Endothelial cell of umbilical vein (primary cell): Measurements from ENCODE around the gene DMTF1. TPM values are rescaled to one million over a fixed set of nuclear protein-coding genes. Genes with fewer than 3 reads are reported as not detected.

Source experiments
- BruUV-seq: library from RNA; stranded (reverse); fragments of 400-500 nt; replicated peaks from 2 replicates; lab custom pipeline; 2021; lab: Mats Ljungman, UMichigan
- CTCF ChIA-PET: fragments of 300-600, 350-600 bp; sonication (Branson Sonifier 250); formaldehyde crosslinking; loops from one replicate; lab custom pipeline; 2021; ENCODE audit warnings: antibody characterized with exemption, inconsistent platforms; lab: Charles Lee
- POLR2A ChIA-PET: fragments of 300-600, 350-600 bp; sonication (Branson Sonifier 250); formaldehyde crosslinking; loops from one replicate; lab custom pipeline; 2021; ENCODE audit warnings: antibody characterized with exemption, inconsistent platforms; lab: Charles Lee
- DNase-seq: peaks from one replicate; pipeline ENCODE4 v3.0.0-alpha.2; 2011; ENCODE audit warnings: low read depth, low spot score
- FAIRE-seq: peaks from 2 replicates; lab custom pipeline; 2011; peaks lifted over from hg19 to GRCh38; lab: Jason Lieb, UNC
- H2AFZ ChIP-seq: 2 replicates; pipeline ENCODE4 v1.6.0; 2012; ENCODE audit warnings: low read depth, low read length, control low read depth, inconsistent platforms
- H3K27ac ChIP-seq: 2 replicates; pipeline ENCODE4 v1.5.1; 2011; ENCODE audit warnings: low read depth, mild to moderate bottlenecking, control low read depth, low read length, moderate library complexity; ENCODE audit not compliant: insufficient read depth
- H3K27me3 ChIP-seq, 2 experiments: 2 replicates each; pipeline versions ENCODE4 v1.6.0 to v1.6.1; 2011; ENCODE audit warnings: low read length in 2 of 2, mixed read lengths in 1 of 2; ENCODE audit not compliant: control insufficient read depth in 2 of 2, insufficient read depth in 2 of 2
- H3K36me3 ChIP-seq, 2 experiments: 2 replicates in 1 of 2; 3 replicates in 1 of 2; pipeline ENCODE4 v1.5.1; 2011; ENCODE audit warnings: low read length in 2 of 2, mild to moderate bottlenecking in 1 of 2, moderate library complexity in 1 of 2; ENCODE audit not compliant: control insufficient read depth in 2 of 2, insufficient read depth in 2 of 2; ENCODE audit errors: extremely low read depth in 1 of 2
- H3K4me1 ChIP-seq: 3 replicates; pipeline ENCODE4 v1.5.1; 2011; ENCODE audit warnings: mild to moderate bottlenecking, low read length; ENCODE audit not compliant: control insufficient read depth, insufficient read depth; ENCODE audit errors: extremely low read depth
- H3K4me2 ChIP-seq: 2 replicates; pipeline ENCODE4 v1.6.1; 2011; ENCODE audit warnings: low read length, control low read depth, mixed read lengths; ENCODE audit not compliant: insufficient read depth
- H3K4me3 ChIP-seq, 3 experiments: fragments of 200-600 bp in 1 of 3; sonication (generic), shearing (Covaris generic) in 1 of 3; replicated peaks in 1 of 3; 2 replicates each; pipeline ENCODE4 v1.5.1; 2011 to 2016; ENCODE audit warnings: control low read depth in 3 of 3, low read length in 3 of 3, mild to moderate bottlenecking in 2 of 3, inconsistent platforms in 1 of 3, low read depth in 1 of 3, moderate library complexity in 1 of 3; ENCODE audit not compliant: insufficient read depth in 1 of 3
- H3K79me2 ChIP-seq: 2 replicates; pipeline ENCODE4 v1.6.0; 2012; ENCODE audit warnings: low read length, inconsistent platforms; ENCODE audit not compliant: control insufficient read depth, insufficient read depth
- H3K9ac ChIP-seq: replicated peaks from 2 replicates; pipeline ENCODE3; 2011; ENCODE audit warnings: low read length, control low read depth; ENCODE audit not compliant: insufficient read depth; ENCODE audit errors: extremely low read depth
- H3K9me1 ChIP-seq: replicated peaks from 3 replicates; pipeline ENCODE4 v1.6.0; 2011; ENCODE audit warnings: mild to moderate bottlenecking, low read length; ENCODE audit not compliant: control insufficient read depth, insufficient read depth; ENCODE audit errors: extremely low read depth
- H3K9me3 ChIP-seq: replicated peaks from 2 replicates; pipeline ENCODE4 v1.5.1; 2012; ENCODE audit warnings: low read length, inconsistent platforms; ENCODE audit not compliant: control insufficient read depth, insufficient read depth
- H4K20me1 ChIP-seq: replicated peaks from 2 replicates; pipeline ENCODE3; 2011; ENCODE audit warnings: mild to moderate bottlenecking, low read length; ENCODE audit not compliant: control insufficient read depth, insufficient read depth; ENCODE audit errors: extremely low read depth
- CTCF ChIP-seq, 2 donors: IDR thresholded peaks; 1 replicate in 1 of 2; 2 replicates in 1 of 2; pipeline ENCODE4 v1.5.1; 2011; ENCODE audit warnings: low read length in 2 of 2, mild to moderate bottlenecking in 2 of 2, moderate library complexity in 2 of 2, control low read depth in 1 of 2, inconsistent platforms in 1 of 2, low read depth in 1 of 2; ENCODE audit not compliant: insufficient read depth in 1 of 2; ENCODE audit errors: extremely low read depth in 1 of 2
- EZH2 ChIP-seq: IDR thresholded peaks from 2 replicates; pipeline ENCODE4 v1.6.1; 2012; ENCODE audit warnings: borderline replicate concordance, low read depth, mild to moderate bottlenecking, moderate library complexity, low read length, inconsistent platforms; ENCODE audit not compliant: severe bottlenecking
- FOS ChIP-seq: IDR thresholded peaks from 2 replicates; pipeline ENCODE4 v1.6.1; 2011; ENCODE audit warnings: mild to moderate bottlenecking, low read length, moderate library complexity, borderline replicate concordance; ENCODE audit not compliant: insufficient read depth
- GATA2 ChIP-seq: IDR thresholded peaks from 2 replicates; pipeline ENCODE4 v1.7.0; 2011; ENCODE audit warnings: low read depth, mild to moderate bottlenecking, moderate library complexity, mixed read lengths, low read length; ENCODE audit not compliant: insufficient read length, insufficient read depth
- JUN ChIP-seq: IDR thresholded peaks from 2 replicates; pipeline ENCODE4 v1.6.1; 2011; ENCODE audit warnings: borderline replicate concordance, low read depth; ENCODE audit not compliant: insufficient read length, insufficient read depth
- MYC ChIP-seq: IDR thresholded peaks from one replicate; pipeline ENCODE4 v1.6.1; 2011; ENCODE audit warnings: mild to moderate bottlenecking, low read depth, low read length
- POLR2A ChIP-seq: IDR thresholded peaks from 2 replicates; pipeline ENCODE4 v1.6.1; 2012; ENCODE audit warnings: low read depth, mild to moderate bottlenecking, control low read depth, low read length
- POLR2AphosphoS5 ChIP-seq: IDR thresholded peaks from 2 replicates; pipeline ENCODE4 v1.6.1; 2012; ENCODE audit warnings: low read depth, mild to moderate bottlenecking, control low read depth, low read length, moderate library complexity; ENCODE audit not compliant: insufficient read depth
- dilution Hi-C: fragments of 300-500 bp; cut with MboI; formaldehyde crosslinking; loops from one replicate; pipeline ENCODE4 v1.15.0; 2019; ENCODE audit warnings: low sequenced_read_pairs; ENCODE audit not compliant: extremely low pct_ligation_motif_present
- intact Hi-C: fragments of 100-400 bp; cut with micrococcal nuclease; formaldehyde crosslinking; loops from one replicate; pipeline ENCODE4 v1.10.0; 2022
- polyA plus RNA-seq, 4 experiments: library from polyadenylated mRNA; depleted of rRNA in 3 of 4; stranded (reverse) in 3 of 4; unstranded in 1 of 4; fragments of >200 nt; gene quantifications; 2 replicates each; pipeline versions ENCODE4 v1.2.1 to v1.2.3, GENCODE V29; 2011 to 2012; ENCODE audit warnings: missing spikeins in 1 of 4
- total RNA-seq: library from RNA; stranded (reverse); gene quantifications from 2 replicates; pipeline ENCODE4 v1.2.3, GENCODE V29; 2021
- TF ChIP-seq, protein P1 (sequence below): IDR thresholded peaks from 2 replicates; pipeline ENCODE4 v1.6.1; 2011; ENCODE audit not compliant: insufficient read depth, insufficient read length

Gene DMTF1
- total and polyA plus RNA-seq, 2 donors (not counting 3 experiments of a cell fraction or from before 2014, with no cell fraction given) = 78.5 to 100.0 TPM

DNA sequence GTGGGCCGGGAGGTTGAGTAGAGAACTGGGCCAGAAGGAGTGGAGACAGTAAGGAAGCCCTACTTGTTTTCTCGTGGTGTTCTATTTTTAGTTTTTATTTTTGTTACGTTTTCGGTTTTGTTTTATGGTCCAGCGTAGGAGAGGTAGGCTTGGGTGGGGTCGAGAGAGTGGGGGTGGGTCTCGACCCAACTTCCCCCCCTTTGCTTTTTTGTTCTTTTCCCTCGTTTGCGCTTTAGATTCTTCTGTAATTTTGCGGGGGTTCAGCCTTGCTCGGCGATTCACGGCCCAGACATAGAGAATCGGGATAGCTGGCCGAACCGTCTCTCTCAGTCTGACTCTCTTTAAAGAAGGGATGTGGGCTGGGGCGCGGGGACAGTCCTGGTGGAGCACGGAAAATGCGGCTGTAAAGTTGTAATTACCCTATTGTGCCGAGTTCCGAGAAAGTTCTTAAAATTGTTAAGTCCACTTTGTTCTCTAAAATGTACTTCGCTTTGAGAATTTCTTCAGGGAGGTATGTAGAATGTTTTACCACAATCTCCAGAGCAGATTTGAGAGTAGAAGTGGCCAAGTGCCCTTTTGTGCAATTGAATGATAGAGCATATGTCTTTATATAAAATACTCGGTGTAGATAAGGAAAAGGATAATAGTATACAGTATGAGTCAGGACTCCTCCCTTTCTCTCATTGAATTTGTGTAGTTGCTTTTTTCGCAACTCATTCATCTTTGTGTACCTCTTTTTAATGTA lies 816 bp downstream of the DMTF1 start:
- TF ChIP-seq GATA2 = peak; percentile 11
- no peak for TF ChIP-seq EZH2
- TF ChIP-seq FOS = peak; percentile 21
- peak overlapping the region; percentile 96 to 100 (median 100) for H3K4me3 ChIP-seq
- peaks cover 53% of the 10 kb centered on the region for H3K79me2 ChIP-seq
- dilution Hi-C loops = no loop called here
- intact Hi-C loops = loop anchor here (1.0 to 10.0 kb wide), 6 partner anchors 66 to 724 kb away; partner anchors contain the start of genes CROT, DBF4, ELAPOR2 and SLC25A40
- peak overlapping the region; percentile 28 for H2AFZ ChIP-seq
- DNase-seq (peak; percentile 58), FAIRE-seq (no peak)
- H3K4me2 ChIP-seq = peak overlapping the region; percentile 92
- BruUV-seq = TSS peak; percentile 67
- H3K9me1 ChIP-seq = no peaks in the 10 kb centered on the region
- no peaks in the 10 kb centered on the region for H3K9me3 ChIP-seq
- H3K36me3 ChIP-seq = peaks cover 0 to 2% of the 10 kb centered on the region in 2 experiments
- no peaks in the 10 kb centered on the region for H3K27me3 ChIP-seq
- peak overlapping the region; percentile 100 for H3K9ac ChIP-seq
- POLR2A ChIA-PET = interaction anchor here (0.7 to 2.4 kb wide), 6 partner anchors 20 to 221 kb away, joined by 3 to 15 read pairs (median 4); partner anchors contain the start of genes ELAPOR2 and TMEM243
- CTCF ChIA-PET = interaction anchor here (1.0 to 12.0 kb wide), 9 partner anchors 9 to 263 kb away, joined by 3 to 343 read pairs (median 5); partner anchors contain the start of genes ELAPOR2 and TMEM243
- H3K27ac ChIP-seq = peak overlapping the region; percentile 84
- peaks cover 5% of the 10 kb centered on the region for H4K20me1 ChIP-seq
- H3K4me1 ChIP-seq = peaks cover 40% of the 10 kb centered on the region

DNA sequence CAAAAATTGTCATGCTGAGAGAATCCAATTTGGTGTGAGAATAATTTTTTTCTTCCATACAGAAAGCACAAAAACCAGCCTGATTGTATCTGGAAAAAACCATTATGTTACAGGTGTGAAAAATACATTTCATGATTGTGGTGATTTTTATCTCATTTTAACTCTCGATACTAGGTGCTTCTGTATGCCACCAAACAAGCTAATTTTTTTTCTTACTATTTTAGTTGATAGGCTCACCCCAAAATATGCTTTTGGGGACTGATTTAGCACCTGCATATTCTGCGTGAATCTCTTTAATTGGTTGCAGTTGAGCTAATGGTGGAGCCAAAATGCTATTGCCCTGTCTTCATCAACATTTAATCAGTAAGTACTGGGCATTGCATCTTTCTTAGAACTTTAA lies 1.9 kb downstream of the DMTF1 start:
- no TSS peak for BruUV-seq
- intact Hi-C loops = loop anchor here (10.0 kb wide), 2 partner anchors 191 to 491 kb away; partner anchors contain the start of gene CROT
- CTCF ChIA-PET = interaction anchor here (0.8 to 12.0 kb wide), 8 partner anchors 9 to 225 kb away, joined by 3 to 343 read pairs (median 4); partner anchors contain the start of genes ELAPOR2 and TMEM243

More for the DNA sequence above, 1.9 kb downstream of the DMTF1 start:
- H3K27ac ChIP-seq = peak overlapping the region; percentile 84
- H3K27me3 ChIP-seq = no peaks in the 10 kb centered on the region
- H3K36me3 ChIP-seq = peaks cover 0 to 2% of the 10 kb centered on the region in 2 experiments
- dilution Hi-C loops = no loop called here
- TF ChIP-seq, protein P1, sequence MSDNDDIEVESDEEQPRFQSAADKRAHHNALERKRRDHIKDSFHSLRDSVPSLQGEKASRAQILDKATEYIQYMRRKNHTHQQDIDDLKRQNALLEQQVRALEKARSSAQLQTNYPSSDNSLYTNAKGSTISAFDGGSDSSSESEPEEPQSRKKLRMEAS = no peak
- TF ChIP-seq CTCF (IDR thresholded peaks at IDR 0.05; ENCODE audit: extremely low read depth in 1 of 2, insufficient read depth in 1 of 2, low read depth in 1 of 2, low read length in 2 of 2) (no peak), GATA2 (no peak), MYC (no peak), EZH2 (no peak), POLR2AphosphoS5 (no peak), POLR2A (no peak), FOS (no peak), JUN (no peak)
- peaks cover 64% of the 10 kb centered on the region for H3K79me2 ChIP-seq
- no peaks in the 10 kb centered on the region for H3K9me3 ChIP-seq
- no peak for FAIRE-seq
- H2AFZ ChIP-seq = no peak overlapping the region
- DNase-seq = no peak
- H3K9ac ChIP-seq = peak overlapping the region; percentile 100
- peaks cover 5% of the 10 kb centered on the region for H4K20me1 ChIP-seq
- peak overlapping the region; percentile 92 for H3K4me2 ChIP-seq
- peaks cover 40% of the 10 kb centered on the region for H3K4me1 ChIP-seq
- POLR2A ChIA-PET = interaction anchor here (1.0 to 1.4 kb wide), 3 partner anchors 20 to 65 kb away, joined by 3 read pairs; partner anchors contain the start of gene TMEM243
- H3K9me1 ChIP-seq = no peaks in the 10 kb centered on the region
- peak overlapping the region; percentile 96 to 100 (median 100) for H3K4me3 ChIP-seq
